Prostate gland (tissue), 2 donors: ENCODE results near the gene GTF2A2. TPM values are rescaled to one million over a fixed set of nuclear protein-coding genes. Genes with fewer than 3 reads are reported as not detected.

Experiments
- DNase-seq: peaks from one replicate; pipeline ENCODE4 v3.0.0-alpha.2; 2019; ENCODE audit warnings: low spot score
- H3K27ac ChIP-seq, 2 donors: fragments of 200-600 bp; sonication (generic); 2 replicates each; pipeline ENCODE4 v1.5.1; 2017 to 2019
- H3K27me3 ChIP-seq: fragments of 200-600 bp; sonication (generic); replicated peaks from 2 replicates; pipeline ENCODE4 v1.5.1; 2019; ENCODE audit not compliant: insufficient read depth
- H3K36me3 ChIP-seq, 2 donors: fragments of 200-600 bp; sonication (generic); 1 replicate in 1 of 2; 2 replicates in 1 of 2; pipeline versions ENCODE4 v1.5.1 to v1.8.1; 2017 to 2019
- H3K4me1 ChIP-seq: fragments of 200-600 bp; sonication (generic); replicated peaks from 2 replicates; pipeline ENCODE4 v1.5.1; 2019
- H3K4me3 ChIP-seq, 2 donors: fragments of 200-600 bp; sonication (generic); 2 replicates each; pipeline ENCODE4 v1.5.1; 2017 to 2019
- H3K9me3 ChIP-seq: fragments of 200-600 bp; sonication (generic); 2 replicates; pipeline ENCODE4 v1.5.1; 2017
- POLR2A ChIP-seq: fragments of 450-650 bp; IDR thresholded peaks from one replicate; pipeline ENCODE4 v1.6.1; 2016; ENCODE audit warnings: antibody characterized with exemption, mild to moderate bottlenecking
- POLR2AphosphoS5 ChIP-seq: sonication (generic); formaldehyde crosslinking; IDR thresholded peaks from one replicate; pipeline ENCODE4 v1.6.1; 2017; ENCODE audit warnings: antibody characterized with exemption
- WGBS: methylation state at CpG from one replicate; pipeline ENCODE4 v1.1.5; 2018; 5-methylcytosine and 5-hydroxymethylcytosine counted together
- intact Hi-C: fragments of 100-400 bp; cut with DNase I; formaldehyde crosslinking; loops from one replicate; pipeline ENCODE4 v1.14.2; 2022
- total RNA-seq, 2 donors: library from RNA; depleted of rRNA; stranded (reverse); fragments of >200 nt; gene quantifications; one replicate each; pipeline ENCODE4 v1.1.0, GENCODE V29; 2016
- TF ChIP-seq, protein P1 (sequence below), 4 experiments: fragments of 200-600 bp in 2 of 4; fragments of 450-650 bp in 2 of 4; sonication (generic) in 2 of 4; IDR thresholded peaks; 1 replicate in 3 of 4; 2 replicates in 1 of 4; pipeline ENCODE4 v1.5.1; 2016 to 2019; ENCODE audit warnings: antibody characterized with exemption in 4 of 4, mild to moderate bottlenecking in 2 of 4, moderate library complexity in 2 of 4

Gene GTF2A2
- total RNA-seq, 2 donors from 2014 or later: 34.2 to 47.4 TPM

DNA sequence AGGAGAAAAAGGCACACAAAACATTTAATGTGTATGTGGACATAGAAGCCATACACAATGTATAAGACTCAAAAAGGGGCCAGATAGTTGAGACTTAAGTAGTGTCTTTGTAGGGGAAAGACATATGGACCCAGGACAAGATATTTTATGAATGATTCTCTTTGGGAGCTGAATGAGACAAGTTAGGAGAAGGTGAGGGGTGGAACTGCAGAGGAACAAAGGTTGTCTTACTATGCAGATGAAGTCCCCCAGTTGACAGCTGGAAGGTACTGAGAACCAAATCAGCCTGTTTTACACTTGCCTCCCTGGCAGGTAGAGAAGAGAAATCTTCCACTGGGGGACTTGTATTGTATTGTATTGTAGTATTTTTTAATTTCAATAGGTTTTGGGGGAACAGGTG lies 60.7 kb downstream of the GTF2A2 start:
- TF ChIP-seq, protein P1, sequence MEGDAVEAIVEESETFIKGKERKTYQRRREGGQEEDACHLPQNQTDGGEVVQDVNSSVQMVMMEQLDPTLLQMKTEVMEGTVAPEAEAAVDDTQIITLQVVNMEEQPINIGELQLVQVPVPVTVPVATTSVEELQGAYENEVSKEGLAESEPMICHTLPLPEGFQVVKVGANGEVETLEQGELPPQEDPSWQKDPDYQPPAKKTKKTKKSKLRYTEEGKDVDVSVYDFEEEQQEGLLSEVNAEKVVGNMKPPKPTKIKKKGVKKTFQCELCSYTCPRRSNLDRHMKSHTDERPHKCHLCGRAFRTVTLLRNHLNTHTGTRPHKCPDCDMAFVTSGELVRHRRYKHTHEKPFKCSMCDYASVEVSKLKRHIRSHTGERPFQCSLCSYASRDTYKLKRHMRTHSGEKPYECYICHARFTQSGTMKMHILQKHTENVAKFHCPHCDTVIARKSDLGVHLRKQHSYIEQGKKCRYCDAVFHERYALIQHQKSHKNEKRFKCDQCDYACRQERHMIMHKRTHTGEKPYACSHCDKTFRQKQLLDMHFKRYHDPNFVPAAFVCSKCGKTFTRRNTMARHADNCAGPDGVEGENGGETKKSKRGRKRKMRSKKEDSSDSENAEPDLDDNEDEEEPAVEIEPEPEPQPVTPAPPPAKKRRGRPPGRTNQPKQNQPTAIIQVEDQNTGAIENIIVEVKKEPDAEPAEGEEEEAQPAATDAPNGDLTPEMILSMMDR (IDR thresholded peaks at IDR 0.05): no peak
- TF ChIP-seq POLR2A: no peak
- TF ChIP-seq POLR2AphosphoS5: no peak
- Histone ChIP-seq H3K4me1 (no peaks in the 10 kb centered on the region), H3K27me3 (no peaks in the 10 kb centered on the region), H3K4me3 (no peak overlapping the region), H3K36me3 (no peaks in the 10 kb centered on the region), H3K9me3 (no peaks in the 10 kb centered on the region), H3K27ac (no peak overlapping the region)
- intact Hi-C loops: no loop called here
- DNase-seq: no peak

DNA sequence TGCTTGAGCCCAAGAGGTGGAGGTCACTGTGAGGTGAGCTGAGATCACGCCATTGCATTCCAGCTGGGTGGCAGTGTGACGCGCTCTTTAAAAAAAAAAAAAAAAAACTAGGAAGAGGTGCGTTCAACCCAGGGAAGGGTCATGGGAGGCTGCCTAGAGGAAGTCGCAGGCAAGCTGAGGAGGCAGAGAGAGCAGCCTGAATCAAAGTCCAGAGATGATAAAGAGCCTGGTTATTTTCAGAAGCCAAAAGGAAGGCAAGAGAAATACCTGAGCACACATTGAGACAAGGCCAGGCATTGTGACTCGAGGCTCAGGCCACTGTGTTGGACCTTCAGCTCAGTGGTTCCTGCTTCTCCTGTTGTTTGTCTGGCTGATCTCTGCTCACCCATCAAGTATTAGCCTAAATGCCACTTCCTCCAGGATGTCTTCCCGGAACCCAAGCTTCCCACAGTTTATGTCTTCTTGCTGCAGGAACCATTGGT lies 61.8 kb downstream of the GTF2A2 start:
- Histone ChIP-seq H3K36me3 (no peaks in the 10 kb centered on the region), H3K4me1 (no peaks in the 10 kb centered on the region), H3K9me3 (no peaks in the 10 kb centered on the region), H3K27ac (no peak overlapping the region), H3K4me3 (no peak overlapping the region), H3K27me3 (no peaks in the 10 kb centered on the region)
- DNase-seq: no peak
- 89% methylated on average over 7 of the region's 7 CpGs for WGBS
- TF ChIP-seq POLR2A (no peak), POLR2AphosphoS5 (no peak)
- TF ChIP-seq, protein P1 (IDR thresholded peaks at IDR 0.05): no peak
- intact Hi-C loops: no loop called here

DNA sequence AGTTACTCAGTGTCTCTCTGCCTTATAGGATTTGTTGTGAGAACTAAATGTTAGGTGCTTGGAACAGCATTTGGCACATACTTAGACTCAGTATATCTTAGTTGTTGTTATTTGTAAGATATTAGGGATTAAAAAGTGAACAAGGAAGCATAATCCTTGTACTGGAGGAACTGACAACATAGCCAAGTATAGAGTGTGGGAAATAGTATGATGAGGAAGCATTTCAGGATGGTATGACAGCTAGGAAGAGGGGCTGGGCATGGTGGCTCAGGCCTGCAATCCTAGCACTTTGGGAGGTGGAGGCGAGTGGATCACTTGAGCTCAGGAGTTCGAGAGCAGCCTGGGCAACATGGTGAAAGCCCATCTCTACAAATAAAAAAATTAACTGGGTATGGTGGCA lies 62.3 kb downstream of the GTF2A2 start:
- Histone ChIP-seq H3K36me3 (no peaks in the 10 kb centered on the region), H3K4me1 (no peaks in the 10 kb centered on the region), H3K9me3 (no peaks in the 10 kb centered on the region), H3K27ac (no peak overlapping the region), H3K4me3 (no peak overlapping the region), H3K27me3 (no peaks in the 10 kb centered on the region)
- intact Hi-C loops: no loop called here
- TF ChIP-seq POLR2AphosphoS5: no peak
- TF ChIP-seq, protein P1 (IDR thresholded peaks at IDR 0.05): no peak
- WGBS: 88% methylated on average over 2 of the region's 2 CpGs
- no peak for DNase-seq

DNA sequence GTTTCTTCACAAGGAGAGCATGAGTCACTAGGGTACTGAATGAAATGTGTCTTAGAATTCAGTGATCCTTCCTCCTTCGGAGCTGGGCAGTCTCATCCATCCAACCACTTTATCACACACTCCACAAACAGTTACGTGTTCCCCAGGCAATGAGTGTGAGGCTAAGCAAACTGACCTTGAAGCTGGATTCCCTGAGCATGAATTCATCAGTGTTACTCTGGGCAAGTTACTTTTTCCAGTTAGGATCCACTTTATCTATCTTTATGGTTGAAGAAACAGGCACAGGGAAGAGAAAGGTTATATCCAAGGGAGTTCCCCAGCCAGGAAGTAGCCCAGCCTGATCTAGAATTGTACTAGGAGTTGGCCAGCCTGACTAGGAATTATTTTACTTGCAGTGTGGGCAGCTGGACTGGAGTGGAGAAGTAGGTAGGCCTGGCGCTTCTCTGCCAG lies 62.8 kb downstream of the GTF2A2 start:
- WGBS: 58% methylated on average over 3 of the region's 3 CpGs
- no peaks in the 10 kb centered on the region for H3K9me3 ChIP-seq
- H3K4me1 ChIP-seq: no peaks in the 10 kb centered on the region
- H3K4me3 ChIP-seq: no peak overlapping the region
- no peak for DNase-seq
- intact Hi-C loops: no loop called here
- no peaks in the 10 kb centered on the region for H3K36me3 ChIP-seq
- no peaks in the 10 kb centered on the region for H3K27me3 ChIP-seq
- TF ChIP-seq POLR2A: no peak
- TF ChIP-seq, protein P1 (IDR thresholded peaks at IDR 0.05): no peak
- no peak overlapping the region for H3K27ac ChIP-seq

DNA sequence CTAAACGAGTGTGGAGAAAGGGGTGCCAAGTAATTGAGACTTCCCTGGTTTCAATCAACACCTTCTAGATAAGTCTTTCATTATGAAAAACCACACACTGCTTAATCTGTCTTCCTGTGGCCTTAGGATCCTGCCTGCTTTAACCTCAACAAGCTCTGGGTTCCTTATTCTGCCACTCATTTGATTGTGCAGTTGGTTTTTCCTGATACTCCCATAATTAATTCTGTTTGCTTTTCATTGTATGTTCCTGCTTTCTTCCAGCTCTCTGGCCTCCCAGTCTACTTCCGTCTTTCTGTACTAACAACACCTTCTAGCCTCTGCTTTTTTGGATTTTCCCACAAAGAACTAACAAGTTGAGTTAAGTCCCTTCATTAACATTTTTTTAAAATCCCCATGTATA lies 66.0 kb downstream of the GTF2A2 start:
- intact Hi-C loops: no loop called here
- Histone ChIP-seq H3K27me3 (no peaks in the 10 kb centered on the region), H3K4me3 (no peak overlapping the region), H3K9me3 (no peaks in the 10 kb centered on the region), H3K4me1 (no peaks in the 10 kb centered on the region), H3K27ac (no peak overlapping the region), H3K36me3 (no peaks in the 10 kb centered on the region)
- 23% methylated on average over 2 of the region's 2 CpGs for WGBS
- TF ChIP-seq, protein P1 (IDR thresholded peaks at IDR 0.05): no peak
- TF ChIP-seq POLR2AphosphoS5 (no peak), POLR2A (no peak)
- no peak for DNase-seq
